Amniotic epithelial cell (primary cell): Measurements from ENCODE around the gene ESR2.

Source experiments
- DNase-seq: peaks from one replicate; pipeline ENCODE4 v3.0.0-alpha.2; 2010; ENCODE audit warnings: low read depth

Gene ESR2

DNA sequence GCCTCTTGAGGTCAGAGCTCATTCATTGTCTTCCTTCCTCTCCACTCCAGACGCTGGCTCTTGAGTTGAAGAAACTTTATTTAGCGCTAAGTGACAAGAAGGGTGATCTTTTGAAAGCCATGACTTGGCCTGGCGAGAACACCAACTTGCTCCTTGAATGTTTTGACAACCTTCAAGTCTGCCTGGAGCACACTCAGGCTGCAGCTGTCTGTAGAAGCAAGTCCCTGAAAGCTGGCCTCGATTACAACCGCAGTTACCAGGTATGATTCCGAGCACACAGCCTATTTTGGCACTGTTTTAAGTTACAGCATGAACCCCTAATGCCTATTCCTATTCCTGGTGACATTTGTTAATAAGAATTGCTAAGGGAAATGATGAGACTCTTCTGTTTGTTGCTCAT is 167.6 kb downstream of the ESR2 start:
- DNase-seq: no peak

DNA sequence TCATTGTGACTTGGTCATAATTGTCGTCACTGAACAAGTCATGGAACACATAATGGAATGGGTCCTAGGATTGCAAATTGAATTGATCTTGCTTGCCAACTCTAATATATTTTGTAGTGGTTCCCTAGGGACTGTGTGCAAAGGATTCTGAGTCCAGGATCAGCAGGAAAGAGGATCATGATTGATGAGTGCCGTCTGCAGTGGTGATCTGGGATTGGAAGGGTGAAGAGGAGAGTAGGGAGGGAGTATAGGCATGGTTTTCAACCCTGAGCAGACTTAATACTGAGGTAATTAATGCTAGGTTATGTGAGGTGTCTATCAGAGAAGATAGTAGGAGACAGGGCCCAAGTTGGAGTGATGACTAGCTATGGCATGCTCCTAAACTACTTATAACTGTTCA is 168.9 kb downstream of the ESR2 start:
- no peak for DNase-seq

DNA sequence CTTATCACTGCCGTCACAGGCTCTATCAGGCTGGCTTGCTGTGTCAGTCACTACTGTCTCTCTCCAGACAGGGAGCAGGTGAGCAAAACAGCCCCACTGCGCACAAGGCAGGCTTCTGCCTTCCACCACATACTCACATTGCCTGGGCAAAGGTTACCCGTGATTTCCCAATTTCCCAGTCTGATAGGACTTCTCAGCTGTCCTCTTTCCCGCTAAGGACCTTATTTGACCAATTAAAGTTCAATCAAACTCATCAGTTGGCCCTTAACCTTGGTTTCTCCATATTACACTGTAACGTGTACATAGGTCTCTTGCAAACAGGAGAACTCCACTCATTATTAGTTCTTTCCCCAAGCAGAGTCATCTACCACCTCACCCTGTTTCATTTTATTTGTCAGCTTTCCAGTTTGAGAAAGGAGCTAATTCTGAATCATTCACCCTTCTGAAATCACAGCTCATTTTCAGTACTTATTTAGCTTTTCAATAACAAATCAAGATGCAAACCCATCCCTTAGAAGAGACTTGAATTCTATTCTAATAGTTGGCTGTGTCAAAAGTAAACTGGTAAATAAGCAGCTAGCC is 170.8 kb downstream of the ESR2 start:
- no peak for DNase-seq

DNA sequence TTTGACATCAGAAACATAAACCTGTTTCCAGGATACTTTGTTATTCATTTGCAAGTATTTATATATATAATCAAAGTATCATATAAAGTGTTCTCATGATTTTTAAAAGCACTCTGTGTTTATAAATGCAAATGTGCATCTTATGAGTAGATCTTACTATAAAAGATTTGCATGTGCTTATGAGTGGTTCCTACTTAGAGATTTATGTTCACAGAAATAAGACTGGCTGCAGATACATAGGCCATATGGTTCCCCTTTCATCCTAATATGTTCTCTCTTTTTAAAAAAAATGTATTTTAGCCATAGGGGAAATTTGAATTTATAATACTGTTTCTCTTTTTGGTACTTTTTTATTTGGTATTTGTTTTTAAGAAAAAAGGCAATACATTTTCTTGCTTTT is 174.2 kb downstream of the ESR2 start:
- DNase-seq: no peak

DNA sequence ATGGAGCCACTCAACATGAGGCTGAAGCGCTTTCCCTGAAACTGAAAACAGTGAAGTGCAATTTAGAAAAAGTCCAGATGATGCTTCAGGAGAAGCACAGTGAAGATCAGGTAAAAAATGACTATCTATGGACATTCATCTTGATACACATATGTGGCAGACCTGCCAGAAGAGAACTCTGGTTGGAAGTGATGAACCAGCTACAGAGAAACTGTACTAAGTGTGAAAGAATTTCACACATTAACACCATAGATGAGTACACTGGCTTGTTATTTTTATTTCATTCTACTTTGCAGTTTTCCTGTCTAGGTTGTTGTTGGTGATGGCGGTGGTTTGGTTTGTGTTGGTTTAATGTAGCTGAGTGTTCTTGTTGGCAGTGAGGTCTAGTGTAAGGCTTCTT is 174.7 kb downstream of the ESR2 start:
- DNase-seq: no peak

DNA sequence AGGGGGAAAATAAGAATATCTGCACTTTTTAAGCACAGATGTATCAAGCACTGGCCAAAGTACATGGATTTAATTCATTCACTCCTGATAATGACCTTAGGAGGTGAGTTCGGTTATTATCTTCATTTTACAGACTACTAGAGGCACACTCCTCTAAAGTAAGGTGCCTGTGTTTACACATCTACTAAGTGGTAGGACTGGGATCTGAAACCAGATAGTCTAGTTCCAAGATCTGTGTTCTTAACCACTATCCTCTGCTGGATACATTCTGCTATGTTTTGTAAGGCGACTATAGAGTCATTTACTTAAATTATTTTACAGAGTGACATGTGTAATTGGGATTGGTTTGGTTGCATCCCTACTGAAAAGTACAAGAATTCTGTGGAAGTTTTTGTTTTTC is 175.3 kb downstream of the ESR2 start:
- no peak for DNase-seq

DNA sequence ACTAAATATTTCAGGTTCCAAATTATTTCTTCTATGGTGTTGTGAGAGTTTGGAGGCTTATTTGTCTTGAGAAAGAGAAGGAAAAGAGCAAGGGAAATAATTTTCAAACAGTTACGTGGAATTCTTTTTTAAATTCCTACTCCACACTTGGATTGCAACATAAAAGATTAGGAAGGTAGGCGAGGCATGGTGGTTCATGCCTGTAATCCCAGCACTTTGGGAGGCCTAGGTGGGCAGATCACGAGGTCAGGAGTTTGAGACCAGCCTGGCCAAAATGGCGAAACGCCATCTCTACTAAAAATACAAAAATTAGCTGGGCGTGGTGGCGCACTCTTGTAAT is 175.8 kb downstream of the ESR2 start:
- peak; percentile 21 for DNase-seq

DNA sequence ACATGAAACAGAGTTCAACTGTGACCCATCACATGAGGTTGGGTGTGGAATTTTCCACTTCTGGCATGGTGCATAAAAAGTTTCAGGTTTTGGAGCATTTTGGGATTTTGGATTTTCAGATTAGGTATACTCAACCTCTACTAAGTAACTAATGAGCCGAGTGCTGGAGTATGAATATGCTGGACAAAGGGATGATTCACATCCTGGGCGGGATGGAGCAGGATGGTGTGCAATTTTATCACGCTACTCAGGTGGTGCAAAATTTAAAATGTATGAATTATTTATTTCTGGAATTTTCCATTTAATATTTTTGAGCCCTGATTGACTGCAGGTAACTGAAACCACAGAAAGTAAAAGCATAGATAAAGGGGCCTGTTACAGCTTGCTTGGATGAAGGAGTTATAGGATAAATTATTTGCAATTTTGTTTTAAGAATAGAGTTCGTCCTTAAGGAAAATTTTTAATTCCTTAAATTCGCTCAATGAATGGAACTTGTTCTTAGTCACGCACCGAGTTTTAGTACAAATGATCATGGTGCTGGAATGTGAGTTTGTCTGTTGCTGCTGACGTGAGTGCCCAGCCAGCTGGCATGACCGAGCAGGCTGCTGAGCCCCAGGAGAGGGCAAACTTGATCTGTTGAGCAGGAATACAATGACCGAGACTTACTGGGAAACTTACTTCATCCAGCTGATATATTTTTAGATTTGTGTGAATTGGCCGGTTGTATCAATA is 176.3 kb downstream of the ESR2 start:
- peak; percentile 71 for DNase-seq

DNA sequence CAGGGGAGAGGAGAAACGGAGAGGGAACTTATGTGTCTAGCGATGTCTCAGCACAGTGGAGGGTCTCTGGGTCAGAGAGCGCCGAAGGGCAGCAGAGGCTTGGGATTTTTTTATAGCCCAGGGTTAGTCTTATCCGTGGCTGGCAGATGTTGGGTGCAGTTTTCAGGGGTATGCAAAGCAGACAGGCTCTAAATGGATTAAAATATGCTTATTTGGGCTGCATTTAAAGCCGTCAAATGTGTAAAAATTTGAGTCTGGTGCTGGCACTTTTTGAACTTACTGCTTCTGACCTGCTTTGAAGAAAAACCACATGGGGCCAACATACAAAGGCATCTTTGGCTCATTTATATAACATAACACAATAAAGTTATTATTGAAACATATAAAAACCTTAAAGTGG is 178.8 kb downstream of the ESR2 start:
- no peak for DNase-seq

DNA sequence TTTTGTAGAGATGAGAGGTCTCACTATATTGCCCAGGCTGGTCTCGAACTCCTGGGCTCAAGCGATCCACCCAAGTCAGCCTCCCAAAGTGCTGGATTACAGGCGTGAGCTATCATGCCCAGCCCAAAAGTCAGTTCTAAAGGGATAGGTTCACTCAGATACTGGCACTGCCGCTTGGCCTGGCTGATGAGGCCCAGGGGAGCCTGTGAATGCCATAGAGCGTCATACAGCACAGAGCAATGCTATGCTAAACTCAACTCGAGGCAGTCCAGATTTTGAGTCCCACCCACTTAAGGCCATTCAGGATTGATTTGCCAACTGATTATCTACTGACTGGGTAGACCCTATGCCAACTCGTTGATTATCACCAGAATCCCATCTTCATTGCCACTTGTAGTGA is 179.4 kb downstream of the ESR2 start:
- DNase-seq: no peak

DNA sequence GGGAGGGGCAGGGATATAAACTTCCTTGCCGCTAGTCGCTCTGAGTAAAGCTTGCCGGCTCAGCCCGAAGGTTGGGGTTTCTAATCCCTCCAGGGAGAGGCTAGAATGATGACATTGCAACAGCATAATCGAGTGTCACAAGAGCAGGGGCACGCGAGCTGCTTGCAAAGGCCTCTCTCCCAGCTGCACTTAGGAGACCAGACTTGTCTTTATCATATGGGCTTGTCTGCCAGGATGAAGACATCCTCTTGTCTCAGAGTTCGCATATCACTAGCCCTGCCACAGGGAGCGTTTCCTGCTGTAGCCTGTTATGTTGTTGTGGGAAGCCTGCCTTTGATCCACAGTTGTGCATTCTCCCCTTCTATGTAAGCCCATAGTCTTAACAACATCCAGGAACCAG is 180.0 kb downstream of the ESR2 start:
- peak; percentile 80 for DNase-seq

DNA sequence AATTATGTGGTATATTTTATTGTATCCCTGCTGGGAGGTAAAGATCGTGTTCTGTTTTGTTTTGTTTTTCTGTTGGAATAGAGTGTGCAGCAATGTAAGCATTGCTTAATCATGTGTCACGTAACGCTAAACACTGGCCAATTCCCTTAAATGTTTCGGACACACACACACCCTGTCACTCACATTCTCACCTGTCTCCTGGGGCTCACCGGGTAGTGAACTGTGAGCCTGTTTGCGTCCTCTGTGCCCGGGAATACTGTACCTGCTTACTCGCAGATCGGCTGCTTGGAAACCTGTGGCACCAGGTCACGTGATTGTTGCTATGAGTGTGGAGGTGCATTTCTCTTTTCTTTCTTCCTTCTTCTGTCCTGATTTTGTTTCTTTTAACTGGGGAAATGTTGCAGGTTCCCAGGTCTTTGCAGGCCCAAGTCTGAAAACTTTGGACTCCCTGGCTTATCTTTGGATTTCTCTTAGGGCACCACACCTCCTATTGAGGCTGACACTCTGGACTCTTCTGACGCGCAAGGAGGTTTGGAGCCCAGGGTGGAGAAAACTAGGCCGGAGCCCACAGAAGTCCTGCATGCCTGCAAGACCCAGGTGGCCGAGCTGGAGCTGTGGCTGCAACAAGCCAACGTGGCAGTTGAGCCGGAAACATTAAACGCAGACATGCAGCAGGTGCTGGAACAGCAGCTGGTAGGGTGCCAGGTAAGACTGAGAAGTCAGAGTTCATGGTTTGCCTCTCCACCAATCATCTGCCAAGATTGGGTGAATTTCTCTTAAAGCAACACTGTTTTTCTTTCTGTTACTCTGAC is 181.1 kb downstream of the ESR2 start:
- DNase-seq: peak; percentile 42

DNA sequence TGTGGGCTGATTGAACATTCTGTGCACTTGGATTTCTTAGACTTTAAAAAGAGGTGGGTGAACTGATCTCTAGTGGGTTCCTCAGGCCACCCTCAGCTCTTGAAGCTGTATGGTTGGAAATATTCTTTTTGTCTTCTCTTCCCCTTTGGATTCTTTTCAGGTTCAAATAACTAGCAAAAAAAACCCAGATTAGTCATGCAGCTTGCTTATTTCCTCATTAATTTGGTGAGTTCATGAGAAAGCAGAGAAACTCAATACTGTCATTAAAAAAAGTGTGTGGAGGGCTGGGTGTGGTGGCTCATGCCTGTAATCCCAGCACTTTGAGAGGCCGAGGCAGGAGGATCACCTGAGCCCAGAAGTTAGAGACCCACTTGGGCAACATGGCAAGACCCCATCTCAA is 183.4 kb downstream of the ESR2 start:
- DNase-seq: peak; percentile 25

DNA sequence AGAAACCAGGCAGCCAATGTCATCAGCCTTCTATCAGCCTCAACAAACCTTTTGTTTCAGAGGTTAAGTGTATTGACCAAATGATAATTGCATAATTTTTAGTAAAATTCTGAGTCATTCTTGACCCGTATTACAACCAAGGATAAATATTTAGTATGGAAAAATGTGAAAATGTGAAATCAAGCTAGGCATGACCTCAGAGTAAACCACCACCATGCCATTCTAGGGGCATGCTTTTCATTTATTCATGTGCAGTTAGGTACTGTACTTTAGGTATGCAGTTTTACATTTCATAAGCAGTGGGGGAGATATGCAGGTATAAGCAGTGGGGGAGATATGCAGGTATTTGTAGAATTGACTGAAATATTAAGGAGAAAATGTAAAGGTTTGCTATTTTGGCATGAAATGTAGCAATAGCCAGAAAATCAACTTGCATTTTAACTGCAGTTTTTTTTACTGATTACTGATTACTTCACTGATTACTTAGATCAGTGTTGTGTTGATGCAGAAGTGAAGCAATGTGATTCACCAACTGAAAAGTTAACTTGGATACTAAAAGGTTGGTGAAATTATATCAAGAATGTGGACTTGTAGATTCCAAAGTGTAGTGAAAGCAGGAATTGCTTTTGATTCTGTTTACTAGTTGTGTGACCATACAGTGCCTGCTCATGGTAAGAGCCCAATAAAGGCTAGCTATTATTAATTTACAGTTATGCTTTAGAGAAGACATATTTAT is 184.2 kb downstream of the ESR2 start:
- DNase-seq: peak; percentile 61

DNA sequence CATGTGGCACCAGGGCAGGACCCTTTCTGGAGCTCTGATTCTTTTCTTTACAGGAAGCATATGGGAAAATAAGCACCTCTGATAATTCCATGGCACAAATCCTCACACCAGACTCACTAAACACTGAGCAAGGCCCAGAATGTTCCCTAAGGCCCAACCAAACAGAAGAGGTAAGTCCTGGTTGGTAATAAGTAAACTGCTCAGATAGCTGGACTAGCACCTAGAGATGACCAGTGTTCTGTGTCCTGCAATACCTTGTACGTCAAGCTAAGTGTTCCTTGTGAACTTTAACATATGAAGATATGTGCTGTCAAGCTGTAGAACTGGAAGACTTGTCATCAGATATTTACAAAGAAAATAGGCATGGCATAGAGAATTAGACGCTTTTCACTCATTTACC is 186.7 kb downstream of the ESR2 start:
- DNase-seq: no peak

DNA sequence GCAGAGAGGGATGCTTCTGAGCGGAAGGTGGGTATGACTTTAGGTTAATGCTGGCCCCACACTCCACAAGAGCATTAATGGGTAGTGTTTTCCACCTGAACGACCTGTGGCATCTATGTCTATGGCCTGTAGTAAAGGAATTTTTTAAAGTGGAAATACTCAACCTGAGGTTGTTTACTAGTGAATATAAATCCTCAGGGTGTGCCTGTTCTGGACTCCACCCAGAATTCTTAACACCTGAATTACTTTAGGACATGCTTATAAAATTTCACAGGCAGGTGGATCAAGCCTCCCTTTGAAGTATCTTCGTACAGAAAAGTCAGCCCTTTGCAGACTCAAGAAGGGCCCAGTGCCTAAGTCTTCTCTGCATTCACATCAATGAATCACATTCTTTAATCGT is 196.1 kb downstream of the ESR2 start:
- DNase-seq: no peak

DNA sequence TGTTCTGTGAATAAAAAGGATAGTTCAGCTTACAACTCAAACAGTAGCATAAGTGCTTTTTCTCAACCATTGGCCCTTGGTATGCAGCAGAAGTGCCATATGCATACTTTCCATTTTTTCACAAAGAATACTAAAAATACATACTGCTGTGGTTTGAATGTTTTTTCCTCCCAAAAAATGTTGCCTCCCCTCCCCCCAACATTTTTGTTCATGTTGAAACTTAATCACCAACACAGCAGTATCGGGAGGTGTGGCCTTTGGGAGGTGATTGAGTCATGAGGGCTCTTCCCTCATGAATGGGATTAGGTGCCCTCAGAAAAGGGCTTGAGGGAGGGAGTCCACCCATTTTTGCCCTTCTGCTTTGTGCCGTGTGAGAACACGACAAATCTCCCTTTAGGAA is 198.6 kb downstream of the ESR2 start:
- peak; percentile 74 for DNase-seq

DNA sequence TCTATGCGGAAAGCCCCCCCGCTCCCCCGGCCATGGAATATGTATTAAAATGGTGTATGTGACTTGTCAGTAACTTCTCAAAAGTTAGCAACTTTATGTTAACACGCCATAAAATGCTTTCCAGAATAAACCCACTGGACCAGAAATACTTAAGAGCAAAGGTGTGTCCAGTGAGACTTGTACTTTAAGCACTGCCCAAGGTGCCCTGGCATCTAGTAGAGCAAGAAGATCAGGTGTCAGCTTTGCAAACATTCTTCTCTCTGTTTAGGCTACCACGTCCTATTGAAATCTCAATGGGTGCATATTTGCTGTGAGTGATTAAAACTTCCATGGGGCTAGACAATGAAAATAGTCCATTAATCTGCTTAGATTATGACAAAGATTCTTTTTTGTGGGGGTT is 201.2 kb downstream of the ESR2 start:
- no peak for DNase-seq

DNA sequence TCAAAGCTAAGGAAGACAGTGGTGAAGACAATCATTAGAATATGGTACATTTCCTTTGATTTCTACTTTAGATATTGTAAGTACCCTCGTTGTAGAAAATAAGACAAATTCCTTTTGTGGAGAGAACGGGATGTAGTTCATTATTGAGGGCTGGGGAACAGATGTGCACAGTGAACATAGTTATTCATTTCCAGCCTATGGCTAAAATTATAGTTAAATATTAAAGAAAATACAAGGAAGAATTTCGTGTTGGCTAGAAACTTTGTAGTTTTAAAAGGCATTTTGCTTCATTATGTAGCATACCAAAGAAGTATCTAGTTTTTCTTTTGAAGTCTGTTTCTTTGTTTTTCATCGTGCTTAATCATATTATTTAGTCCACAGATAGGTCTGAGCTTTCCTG is 201.8 kb downstream of the ESR2 start:
- DNase-seq: no peak

DNA sequence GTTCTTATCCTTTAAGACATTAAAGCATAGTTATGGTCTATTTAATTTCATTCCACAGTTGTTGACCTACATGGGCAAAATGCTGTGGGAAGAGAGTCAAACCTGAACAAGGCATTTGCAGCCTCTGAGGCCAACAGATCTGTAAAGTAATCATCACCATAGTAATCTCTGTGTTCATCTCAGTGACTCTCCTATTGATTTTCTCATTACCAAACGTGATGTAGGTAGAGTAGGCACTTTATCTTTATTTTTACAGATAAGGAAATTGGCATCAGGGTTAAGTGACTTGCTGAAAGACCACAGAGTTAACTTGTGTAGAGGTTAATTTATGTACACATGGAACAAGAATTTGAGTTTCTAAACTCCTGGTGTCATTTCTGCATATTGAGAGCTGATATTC is 203.0 kb downstream of the ESR2 start:
- DNase-seq: no peak

DNA sequence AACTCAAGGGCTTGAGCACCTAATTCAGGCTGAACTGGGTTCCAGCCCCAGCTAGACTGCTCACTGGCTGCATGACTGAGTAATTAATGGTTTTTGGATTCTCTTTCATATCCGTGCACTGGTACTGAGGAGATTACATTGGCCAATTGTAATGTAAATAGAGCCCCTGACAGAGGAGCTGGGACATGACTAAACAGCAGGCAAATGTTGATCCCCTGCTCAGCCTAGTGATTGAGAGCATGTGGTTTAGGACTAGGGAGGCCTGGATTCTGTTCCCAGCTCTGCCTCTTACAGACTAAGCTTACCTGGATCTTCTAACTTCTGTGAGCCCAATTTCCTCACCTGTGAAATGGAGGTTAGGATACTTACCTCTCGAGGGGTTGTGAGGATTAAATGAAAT is 204.3 kb downstream of the ESR2 start:
- peak; percentile 89 for DNase-seq

DNA sequence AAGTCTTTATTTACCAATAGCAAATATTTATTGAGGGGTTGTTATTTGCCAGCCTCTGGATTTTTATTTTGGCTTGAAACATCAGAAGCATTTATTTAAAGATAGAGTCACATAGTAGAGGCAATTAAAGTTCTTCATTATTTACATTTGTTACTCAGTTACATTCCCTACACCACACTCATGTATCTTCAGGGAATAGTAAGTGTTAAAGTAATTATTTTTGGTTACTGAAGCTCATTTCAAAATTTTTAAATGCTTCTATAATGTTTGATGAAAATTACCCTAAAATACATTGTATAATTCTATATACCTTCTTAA is 205.6 kb downstream of the ESR2 start:
- no peak for DNase-seq

DNA sequence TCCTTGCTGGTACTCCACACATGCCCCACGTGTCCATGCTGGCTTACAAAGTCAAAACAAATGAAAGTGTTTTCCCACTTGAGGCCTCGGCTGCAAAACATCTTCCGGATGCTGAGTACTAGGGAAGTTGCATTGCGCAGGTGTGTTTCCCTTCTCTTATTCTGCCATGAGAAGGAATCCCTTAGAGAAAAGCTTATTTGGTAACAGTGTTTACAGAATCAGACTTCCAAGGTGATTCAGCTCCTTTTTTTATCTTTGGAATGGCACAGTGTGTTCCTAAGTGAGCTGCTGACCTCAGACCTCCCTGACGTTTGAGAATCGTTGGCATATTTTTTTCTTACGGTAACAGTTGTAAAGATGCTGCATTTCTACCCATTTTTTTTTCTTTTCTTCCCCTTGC is 211.3 kb downstream of the ESR2 start:
- DNase-seq: peak; percentile 100
